CD14-positive monocyte (primary cell): Measurements from ENCODE around the gene PADI4. TPM values are rescaled to one million over a fixed set of nuclear protein-coding genes. Genes with fewer than 3 reads are reported as not detected.
"Not testable (repeated sequence)": the region's sequence is repeated elsewhere in the genome, so short reads cannot be mapped to it uniquely, and the experiment has no call there.

Source experiments
- DNase-seq, 3 donors: peaks; one replicate each; pipeline ENCODE4 v3.0.0-alpha.2; 2011 to 2022
- H2AFZ ChIP-seq: 2 replicates; pipeline ENCODE4 v1.6.0; 2012; ENCODE audit warnings: mild to moderate bottlenecking, low read depth, low read length, inconsistent platforms; ENCODE audit not compliant: insufficient read depth, poor library complexity, severe bottlenecking
- H3K27ac ChIP-seq, 2 donors: 1 replicate in 1 of 2; 2 replicates in 1 of 2; pipeline ENCODE4 v1.5.1; 2012 to 2013; ENCODE audit warnings: low read length in 2 of 2, control low read depth in 1 of 2, inconsistent platforms in 1 of 2, low read depth in 1 of 2, mild to moderate bottlenecking in 1 of 2
- H3K27me3 ChIP-seq, 2 donors: one replicate each; pipeline versions ENCODE4 v1.6.0 to v1.6.1; 2011 to 2013; ENCODE audit warnings: low read length in 2 of 2; ENCODE audit not compliant: control insufficient read depth in 2 of 2, insufficient read depth in 2 of 2
- H3K36me3 ChIP-seq, 2 donors: replicated peaks in 1 of 2; 1 replicate in 1 of 2; 2 replicates in 1 of 2; pipeline versions ENCODE4 v1.5.1 to v1.6.1; 2012 to 2013; ENCODE audit warnings: low read length in 2 of 2, control low read depth in 1 of 2, inconsistent platforms in 1 of 2, mild to moderate bottlenecking in 1 of 2; ENCODE audit not compliant: insufficient read depth in 2 of 2, control insufficient read depth in 1 of 2
- H3K4me1 ChIP-seq, 2 donors: 1 replicate in 1 of 2; 2 replicates in 1 of 2; pipeline versions ENCODE4 v1.5.1 to v1.6.1; 2012 to 2013; ENCODE audit warnings: low read length in 2 of 2, control low read depth in 1 of 2, inconsistent platforms in 1 of 2, mild to moderate bottlenecking in 1 of 2, moderate library complexity in 1 of 2; ENCODE audit not compliant: insufficient read depth in 2 of 2, control insufficient read depth in 1 of 2
- H3K4me2 ChIP-seq: replicated peaks from 2 replicates; pipeline ENCODE3; 2012; ENCODE audit warnings: low read length, moderate library complexity, mild to moderate bottlenecking; ENCODE audit not compliant: poor library complexity, severe bottlenecking; ENCODE audit errors: extremely low read depth
- H3K4me3 ChIP-seq, 3 experiments: fragments of 200-600 bp in 1 of 3; sonication (generic) in 1 of 3; replicated peaks in 1 of 3; 1 replicate in 2 of 3; 2 replicates in 1 of 3; pipeline ENCODE4 v1.5.1; 2011 to 2013; ENCODE audit warnings: low read length in 3 of 3, mild to moderate bottlenecking in 3 of 3, control low read depth in 2 of 3, low read depth in 2 of 3, inconsistent platforms in 1 of 3, moderate library complexity in 1 of 3
- H3K79me2 ChIP-seq: 2 replicates; pipeline ENCODE4 v1.6.0; 2012; ENCODE audit warnings: mild to moderate bottlenecking, control low read depth, inconsistent platforms, low read length, moderate library complexity; ENCODE audit not compliant: insufficient read depth
- H3K9ac ChIP-seq: 2 replicates; pipeline ENCODE4 v1.6.0; 2017; ENCODE audit warnings: low read length, mild to moderate bottlenecking; ENCODE audit not compliant: insufficient read depth, poor library complexity, severe bottlenecking
- H3K9me3 ChIP-seq, 2 donors: replicated peaks in 1 of 2; 1 replicate in 1 of 2; 2 replicates in 1 of 2; pipeline versions ENCODE4 v1.5.1 to v1.6.1; 2012 to 2013; ENCODE audit warnings: low read length in 2 of 2, control low read depth in 1 of 2; ENCODE audit not compliant: control insufficient read depth in 1 of 2, insufficient read depth in 1 of 2
- H4K20me1 ChIP-seq: 2 replicates; pipeline ENCODE4 v1.6.0; 2012; ENCODE audit warnings: mild to moderate bottlenecking, low read length, control low read depth, moderate library complexity; ENCODE audit not compliant: insufficient read depth
- H3K27ac Mint-ChIP-seq, 7 donors: one replicate each; pipeline ENCODE4 v1.8.0; 2020; ENCODE audit warnings: mild to moderate bottlenecking in 7 of 7, mixed read lengths in 7 of 7, moderate library complexity in 6 of 7, inconsistent platforms in 2 of 7
- H3K27me3 Mint-ChIP-seq, 3 donors: one replicate each; pipeline ENCODE4 v1.8.0; 2021 to 2022; ENCODE audit warnings: low read depth in 3 of 3, mild to moderate bottlenecking in 3 of 3, mixed read lengths in 3 of 3, moderate library complexity in 3 of 3, inconsistent platforms in 1 of 3
- H3K36me3 Mint-ChIP-seq, 2 donors: one replicate each; pipeline ENCODE4 v1.8.0; 2020; ENCODE audit warnings: mixed read lengths in 2 of 2, inconsistent platforms in 1 of 2, mild to moderate bottlenecking in 1 of 2
- H3K4me1 Mint-ChIP-seq: one replicate; pipeline ENCODE4 v1.8.0; 2020; ENCODE audit warnings: mild to moderate bottlenecking, mixed read lengths
- H3K4me3 Mint-ChIP-seq, 2 donors: one replicate each; pipeline ENCODE4 v1.8.0; 2020; ENCODE audit warnings: mild to moderate bottlenecking in 2 of 2, mixed read lengths in 2 of 2, moderate library complexity in 1 of 2
- H3K9me3 Mint-ChIP-seq, 7 donors: one replicate each; pipeline ENCODE4 v1.8.0; 2020 to 2022; ENCODE audit warnings: mixed read lengths in 7 of 7, mild to moderate bottlenecking in 6 of 7, moderate library complexity in 6 of 7, inconsistent platforms in 2 of 7
- CTCF ChIP-seq: fragments of 200-600 bp; IDR thresholded peaks from one replicate; pipeline ENCODE4 v1.8.0; 2022; ENCODE audit warnings: antibody characterized with exemption, mild to moderate bottlenecking
- WGBS: methylation state at CpG from one replicate; pipeline ENCODE4 v1.1.5; 2013; ENCODE audit warnings: missing lambda C conversion rate; ENCODE audit not compliant: insufficient coverage; 5-methylcytosine and 5-hydroxymethylcytosine counted together
- intact Hi-C, 2 donors: fragments of 100-400 bp; cut with micrococcal nuclease; formaldehyde crosslinking; loops; one replicate each; pipeline versions ENCODE4 v1.15.0 to v1.15.1; 2023
- polyA plus RNA-seq, 3 donors: library from polyadenylated mRNA; depleted of rRNA in 1 of 3; unstranded in 2 of 3; stranded (reverse) in 1 of 3; fragments of 300-500 nt in 2 of 3; fragments of >200 nt in 1 of 3; fragmentation: Illumina TruSeq in 2 of 3; gene quantifications; 1 replicate in 2 of 3; 2 replicates in 1 of 3; pipeline ENCODE4 v1.2.3, GENCODE V29; 2012 to 2021

PADI4 gene
- polyA plus RNA-seq, 3 donors: 160 to 356 (median 164) TPM

DNA sequence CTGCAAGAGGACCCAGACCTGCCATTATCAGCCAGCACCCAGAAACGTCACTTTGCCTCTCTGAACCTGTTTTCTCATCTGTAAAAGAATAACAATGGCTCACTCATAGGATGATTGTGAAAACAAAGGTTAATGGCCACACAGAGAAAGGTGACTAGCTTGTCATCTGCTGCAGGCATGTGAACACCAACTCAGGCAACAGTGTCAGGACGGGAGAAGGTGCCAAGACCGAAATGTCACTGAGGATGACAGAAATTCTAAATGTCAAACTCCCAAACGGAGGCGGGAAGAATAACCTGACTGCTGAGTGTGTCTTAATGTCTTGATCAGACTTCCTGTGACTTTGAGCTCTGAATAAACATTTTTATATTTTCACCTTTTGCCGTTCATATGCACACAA is 10.3 kb downstream of the PADI4 start:
- H3K4me2 ChIP-seq: no peak overlapping the region
- no peak for TF ChIP-seq CTCF
- no peaks in the 10 kb centered on the region for H3K27me3 Mint-ChIP-seq
- peak overlapping the region in 1 of 2 donors; percentile 14 for H3K27ac ChIP-seq
- whole genome bisulfite sequencing: 100% methylated on average over 1 of the region's 6 CpGs
- peaks cover 18 to 35% of the 10 kb centered on the region in 2 donors for H3K4me1 ChIP-seq
- H3K36me3 ChIP-seq: peaks cover 39 to 68% of the 10 kb centered on the region in 2 donors
- peaks cover 0 to 10% (median 3%) of the 10 kb centered on the region in 7 donors for H3K9me3 Mint-ChIP-seq
- peak overlapping the region in 1 of 7 donors; percentile 70 for H3K27ac Mint-ChIP-seq
- H3K79me2 ChIP-seq: peaks cover 94% of the 10 kb centered on the region
- intact Hi-C loops: loop anchor here in 1 of 2 donors (5.0 kb wide), 1 partner anchor 36 kb away; no protein-coding TSS in a partner anchor
- H3K4me3 Mint-ChIP-seq: no peak overlapping the region
- peaks cover 65% of the 10 kb centered on the region for H4K20me1 ChIP-seq
- peaks cover 58% of the 10 kb centered on the region for H3K4me1 Mint-ChIP-seq
- DNase-seq: no peak
- peaks cover 63 to 92% of the 10 kb centered on the region in 2 donors for H3K36me3 Mint-ChIP-seq
- H3K27me3 ChIP-seq: no peaks in the 10 kb centered on the region
- peaks cover 0 to 4% of the 10 kb centered on the region in 2 donors for H3K9me3 ChIP-seq
- H3K4me3 ChIP-seq: no peak overlapping the region
- no peak overlapping the region for H2AFZ ChIP-seq
- no peak overlapping the region for H3K9ac ChIP-seq

GRCh38 chr1:17319561-17320350 is 11.8 kb downstream of the PADI4 start:
- Histone ChIP-seq H3K27me3 (no peaks in the 10 kb centered on the region), H3K27ac (no peak overlapping the region), H3K9me3 (peaks cover 0 to 4% of the 10 kb centered on the region in 2 donors), H3K4me3 (no peak overlapping the region), H3K9ac (no peak overlapping the region), H3K36me3 (peaks cover 30 to 53% of the 10 kb centered on the region in 2 donors), H4K20me1 (peaks cover 69% of the 10 kb centered on the region), H3K79me2 (peaks cover 93% of the 10 kb centered on the region), H3K4me2 (no peak overlapping the region), H3K4me1 (peaks cover 11 to 21% of the 10 kb centered on the region in 2 donors), H2AFZ (no peak overlapping the region)
- TF ChIP-seq CTCF: no peak
- no peak overlapping the region for H3K4me3 Mint-ChIP-seq
- H3K27me3 Mint-ChIP-seq: no peaks in the 10 kb centered on the region
- WGBS: 90% methylated on average over 6 of the region's 11 CpGs
- intact Hi-C loops: loop anchor here in 1 of 2 donors (5.0 kb wide), 1 partner anchor 37 kb away; no protein-coding TSS in a partner anchor
- H3K36me3 Mint-ChIP-seq: peaks cover 52 to 86% of the 10 kb centered on the region in 2 donors
- H3K9me3 Mint-ChIP-seq: peaks cover 0 to 10% (median 3%) of the 10 kb centered on the region in 7 donors
- peaks cover 52% of the 10 kb centered on the region for H3K4me1 Mint-ChIP-seq
- peak overlapping the region in 3 of 7 donors; percentile 47 to 68 (median 57) for H3K27ac Mint-ChIP-seq
- DNase-seq: no peak

GRCh38 chr1:17321857-17322390 is 13.9 kb downstream of the PADI4 start:
- Mint-ChIP-seq H3K36me3 (peaks cover 47 to 84% of the 10 kb centered on the region in 2 donors), H3K4me1 (peaks cover 51% of the 10 kb centered on the region), H3K27ac (peak overlapping the region in 2 of 7 donors; percentile 14 to 78)
- H3K9me3 Mint-ChIP-seq, H2AFZ ChIP-seq, DNase-seq, H3K9ac ChIP-seq, H3K4me2 ChIP-seq, H3K27me3 Mint-ChIP-seq, H3K27me3 ChIP-seq, H3K9me3 ChIP-seq, H3K4me3 ChIP-seq, intact Hi-C loops, H3K4me3 Mint-ChIP-seq: not testable (repeated sequence)
- peaks cover 11 to 17% of the 10 kb centered on the region in 2 donors for H3K4me1 ChIP-seq
- peaks cover 97% of the 10 kb centered on the region for H3K79me2 ChIP-seq
- peaks cover 63% of the 10 kb centered on the region for H4K20me1 ChIP-seq
- peaks cover 23 to 51% of the 10 kb centered on the region in 2 donors for H3K36me3 ChIP-seq
- 90% methylated on average over 1 of the region's 6 CpGs for WGBS
- peak overlapping the region in 1 of 2 donors; percentile 43 for H3K27ac ChIP-seq
